BLaER1 treated with 17β-estradiol and CSF1 and Interleukin-3, amounts not matched to agents 10 nM and 100 nM (cell line): ENCODE measurements around the gene MOBP.
"Not testable (repeated sequence)": the region's sequence is repeated elsewhere in the genome, so short reads cannot be mapped to it uniquely, and the experiment has no call there.

Experiments used
- H3K27ac ChIP-seq, 11 experiments: shearing (Covaris generic); formaldehyde crosslinking; 2 replicates each; pipeline ENCODE4 v1.8.1; 2022
- H3K27me3 ChIP-seq, 11 experiments: shearing (Covaris generic); formaldehyde crosslinking; 2 replicates each; pipeline ENCODE4 v1.8.1; 2022
- H3K36me3 ChIP-seq, 11 experiments: shearing (Covaris generic); formaldehyde crosslinking; 2 replicates each; pipeline ENCODE4 v1.8.1; 2022
- H3K4me1 ChIP-seq, 10 experiments: shearing (Covaris generic); formaldehyde crosslinking; 2 replicates each; pipeline ENCODE4 v1.8.1; 2022
- H3K4me2 ChIP-seq, 11 experiments: shearing (Covaris generic); formaldehyde crosslinking; 2 replicates each; pipeline ENCODE4 v1.8.1; 2022
- H3K4me3 ChIP-seq, 10 experiments: shearing (Covaris generic); formaldehyde crosslinking; 2 replicates each; pipeline ENCODE4 v1.8.1; 2022
- H3K9ac ChIP-seq, 11 experiments: shearing (Covaris generic); formaldehyde crosslinking; 2 replicates each; pipeline ENCODE4 v1.8.1; 2022
- H3K9me3 ChIP-seq, 11 experiments: shearing (Covaris generic); formaldehyde crosslinking; replicated peaks in 1 of 11; 2 replicates each; pipeline ENCODE4 v1.8.1; 2022
- H4K20me1 ChIP-seq, 11 experiments: shearing (Covaris generic); formaldehyde crosslinking; 2 replicates each; pipeline ENCODE4 v1.8.1; 2022
- Cebpa-rat ChIP-seq, 11 experiments: shearing (Covaris generic); IDR thresholded peaks; 2 replicates each; pipeline ENCODE4 v1.8.1; 2022

Gene MOBP, protein sequence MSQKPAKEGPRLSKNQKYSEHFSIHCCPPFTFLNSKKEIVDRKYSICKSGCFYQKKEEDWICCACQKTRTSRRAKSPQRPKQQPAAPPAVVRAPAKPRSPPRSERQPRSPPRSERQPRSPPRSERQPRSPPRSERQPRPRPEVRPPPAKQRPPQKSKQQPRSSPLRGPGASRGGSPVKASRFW

DNA sequence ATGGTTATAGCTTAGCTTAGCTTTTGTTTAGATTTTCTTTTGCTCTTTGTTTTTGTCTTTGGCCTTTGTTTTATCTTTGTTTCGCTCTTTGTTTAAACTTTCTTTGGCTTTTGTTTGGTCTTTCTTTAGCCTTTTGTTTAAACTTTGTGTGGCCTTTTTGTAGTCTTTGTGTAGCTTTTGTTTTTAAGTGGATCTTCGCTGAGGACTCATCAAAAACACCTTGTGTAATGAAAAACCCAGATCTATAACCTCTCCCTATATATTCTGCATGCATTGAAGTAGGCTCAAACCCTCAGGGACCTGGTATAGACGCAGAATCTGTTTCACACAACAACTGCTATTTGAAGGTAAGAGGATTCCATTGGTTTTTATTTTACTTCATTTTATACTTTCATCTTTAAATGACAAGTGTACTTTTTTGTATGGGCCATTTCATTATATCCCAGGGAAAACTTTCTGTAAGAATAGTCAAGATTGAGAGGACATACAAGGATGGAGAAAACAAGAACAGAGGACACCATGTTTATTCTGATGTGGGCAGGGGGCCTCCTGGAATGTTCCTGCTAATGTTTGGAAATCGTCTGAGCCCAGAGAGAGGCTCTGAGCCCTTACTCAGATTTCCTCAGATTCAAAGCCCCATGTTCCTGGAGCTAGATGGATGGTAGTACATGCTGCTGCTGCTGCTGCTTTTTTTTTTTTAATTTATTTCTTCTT, at the start of gene MOBP:
Gene MOBP, plus strand, starts transcription at position 287 of the 714 bp plus-strand sequence. CDS start 34,390 bp downstream, outside the sequence.
- H3K4me2 ChIP-seq: no peak within 1 kb of the TSS
- H3K4me3 ChIP-seq: no peak within 1 kb of the TSS
- H3K36me3 ChIP-seq: no peaks in the 10 kb centered on the region
- no peaks in the 10 kb centered on the region for H3K4me1 ChIP-seq
- H3K9me3 ChIP-seq: peaks cover 0 to 2% (median 0%) of the 10 kb centered on the region in 11 experiments; a peak in 2 of 22 replicates
- H3K27me3 ChIP-seq: no peaks in the 10 kb centered on the region
- H3K9ac ChIP-seq: no peak within 1 kb of the TSS
- no peak within 1 kb of the TSS for H3K27ac ChIP-seq
- H4K20me1 ChIP-seq: no peaks in the 10 kb centered on the region
- no peak for TF ChIP-seq Cebpa-rat (IDR thresholded peaks at IDR 0.05)

DNA sequence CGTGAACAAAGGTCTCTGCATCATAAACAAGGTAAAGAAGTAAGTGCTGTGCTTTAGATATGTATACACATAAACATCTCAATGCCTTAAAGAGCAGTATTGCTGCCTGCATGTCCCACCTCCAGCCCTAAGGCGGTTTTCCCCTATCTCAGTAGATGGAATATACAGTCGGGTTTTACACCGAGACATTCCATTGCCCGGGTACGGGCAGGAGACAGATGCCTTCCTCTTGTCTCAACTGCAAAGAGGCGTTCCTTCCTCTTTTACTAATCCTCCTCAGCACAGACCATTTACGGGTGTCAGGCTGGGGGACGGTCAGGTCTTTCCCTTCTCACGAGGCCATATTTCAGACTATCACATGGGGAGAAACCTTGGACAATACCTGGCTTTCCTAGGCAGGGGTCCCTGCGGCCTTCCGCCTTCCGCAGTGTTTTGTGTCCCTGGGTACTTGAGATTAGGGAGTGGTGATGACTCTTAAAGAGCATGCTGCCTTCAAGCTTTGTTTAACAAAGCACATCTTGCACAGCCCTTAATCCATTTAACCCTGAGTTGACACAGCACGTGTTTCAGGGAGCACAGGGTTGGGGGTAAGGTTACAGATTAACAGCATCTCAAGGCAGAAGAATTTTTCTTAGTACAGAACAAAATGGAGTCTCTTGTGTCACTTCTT, 48.8 kb upstream of the MOBP start:
- Histone ChIP-seq H3K36me3 (peaks cover 9 to 18% (median 13%) of the 10 kb centered on the region in 11 experiments), H4K20me1 (peaks cover 0 to 35% (median 33%) of the 10 kb centered on the region in 11 experiments; a peak in 21 of 22 replicates)
- not testable (repeated sequence) for H3K27ac ChIP-seq, H3K4me2 ChIP-seq, H3K4me3 ChIP-seq, H3K4me1 ChIP-seq, H3K9me3 ChIP-seq, H3K9ac ChIP-seq, H3K27me3 ChIP-seq

DNA sequence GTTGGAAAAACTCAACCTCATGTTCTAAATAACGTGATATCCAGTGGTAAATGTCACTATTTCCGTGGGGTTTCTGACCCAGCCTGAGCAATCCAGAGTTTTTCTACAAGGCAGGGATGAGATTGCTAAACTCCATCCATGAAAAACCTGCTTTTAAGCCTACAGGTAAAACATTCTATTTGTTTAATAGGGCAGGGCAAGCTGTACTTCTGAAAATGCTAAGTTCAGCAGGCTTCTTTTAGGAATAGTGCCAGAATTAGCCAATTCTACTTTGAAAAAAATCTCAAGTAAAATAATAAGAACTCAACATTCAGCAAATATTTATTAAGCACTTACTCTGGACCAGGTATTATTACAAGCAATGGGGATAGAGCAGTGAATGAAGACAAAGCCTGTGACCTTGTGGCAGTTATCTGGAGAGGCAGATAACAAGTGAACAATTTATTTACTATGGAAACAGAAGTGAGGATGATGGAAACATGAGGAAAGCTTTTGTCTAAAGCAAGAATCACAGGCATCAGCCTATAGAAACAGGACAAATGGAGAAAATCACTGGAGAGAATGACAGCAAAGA, 47.7 kb upstream of the MOBP start:
- Histone ChIP-seq H3K4me1 (no peaks in the 10 kb centered on the region), H3K4me2 (no peak overlapping the region), H3K36me3 (peaks cover 0 to 6% (median 2%) of the 10 kb centered on the region in 11 experiments; a peak in 5 of 22 replicates), H3K4me3 (no peak overlapping the region), H3K9ac (no peak overlapping the region), H3K9me3 (no peaks in the 10 kb centered on the region), H4K20me1 (peaks cover 0 to 23% (median 21%) of the 10 kb centered on the region in 11 experiments; a peak in 16 of 22 replicates), H3K27me3 (no peaks in the 10 kb centered on the region), H3K27ac (no peak overlapping the region)
- TF ChIP-seq Cebpa-rat (IDR thresholded peaks at IDR 0.05): no peak

DNA sequence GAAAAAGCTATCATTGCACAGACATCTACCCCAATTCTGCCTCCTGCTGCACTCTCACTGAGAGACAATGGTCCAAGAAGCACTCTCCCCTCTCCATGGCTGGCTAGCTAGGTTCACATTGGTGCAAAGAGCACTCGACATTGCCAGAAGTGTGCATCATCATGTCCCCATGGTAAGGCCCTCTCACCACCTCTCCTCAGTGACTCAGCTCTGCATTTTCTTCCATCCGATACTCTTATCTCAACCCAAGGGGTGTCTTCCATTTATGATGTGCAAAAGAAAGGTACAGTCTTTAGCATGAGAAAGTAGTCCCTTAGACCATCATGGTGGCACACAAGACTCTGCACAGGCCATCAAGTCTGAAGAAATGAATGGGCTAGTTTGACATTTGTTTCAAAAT, 46.9 kb upstream of the MOBP start:
- no peak overlapping the region for H3K4me3 ChIP-seq
- no peaks in the 10 kb centered on the region for H3K4me1 ChIP-seq
- H3K27ac ChIP-seq: no peak overlapping the region
- H3K9me3 ChIP-seq: no peaks in the 10 kb centered on the region
- TF ChIP-seq Cebpa-rat (IDR thresholded peaks at IDR 0.05): no peak
- no peak overlapping the region for H3K9ac ChIP-seq
- H3K27me3 ChIP-seq: no peaks in the 10 kb centered on the region
- H4K20me1 ChIP-seq: peaks cover 0 to 16% (median 14%) of the 10 kb centered on the region in 11 experiments; a peak in 16 of 22 replicates
- H3K36me3 ChIP-seq: no peaks in the 10 kb centered on the region
- H3K4me2 ChIP-seq: no peak overlapping the region

DNA sequence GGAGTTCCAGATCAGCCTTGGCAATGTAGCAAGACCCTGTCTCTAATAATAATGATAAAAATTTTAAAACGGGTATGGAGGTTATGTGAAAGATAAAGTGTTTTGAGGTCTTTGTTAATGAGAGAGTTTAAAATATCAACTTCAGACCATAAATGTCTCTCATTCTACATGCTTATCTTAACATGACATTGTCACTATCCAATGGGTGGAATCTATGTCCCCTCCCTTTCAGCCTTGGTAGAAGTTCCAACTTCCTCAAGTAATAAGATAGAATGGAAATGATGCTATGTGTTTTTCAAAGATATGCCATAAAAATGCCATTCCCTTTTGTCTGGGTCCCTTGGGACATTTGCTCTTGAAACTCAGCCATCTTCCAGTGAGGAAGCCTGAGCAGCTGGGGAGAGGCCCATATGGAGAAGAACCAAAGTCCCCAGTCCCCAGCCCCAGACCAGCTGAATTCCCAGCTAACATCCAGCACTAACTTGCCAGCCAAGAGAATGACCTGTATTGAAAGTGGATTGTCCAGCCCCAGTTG, 44.0 kb upstream of the MOBP start:
- H4K20me1 ChIP-seq: no peaks in the 10 kb centered on the region
- no peaks in the 10 kb centered on the region for H3K27me3 ChIP-seq

DNA sequence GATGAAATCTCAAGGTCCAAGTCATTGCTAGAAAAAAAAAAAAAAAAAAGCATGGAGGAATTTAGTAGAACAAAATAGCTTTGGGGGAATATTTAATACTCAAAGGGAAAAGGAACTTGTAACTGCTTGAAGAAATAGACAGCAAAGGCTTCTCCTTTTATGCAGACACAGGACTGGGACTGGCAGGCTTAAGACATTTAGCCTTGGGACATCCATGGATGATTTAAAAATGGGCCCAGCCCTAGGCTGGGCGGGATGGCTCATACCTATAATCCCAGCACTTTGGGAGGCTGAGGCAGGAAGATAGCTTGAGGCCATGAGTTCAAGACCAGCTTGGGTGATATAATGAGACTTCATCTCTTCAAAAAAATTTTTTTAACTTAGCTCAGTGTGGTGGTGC, 41.2 kb upstream of the MOBP start:
- no peaks in the 10 kb centered on the region for H3K9me3 ChIP-seq
- no peaks in the 10 kb centered on the region for H3K4me1 ChIP-seq
- H3K4me2 ChIP-seq: no peak overlapping the region
- H3K36me3 ChIP-seq: no peaks in the 10 kb centered on the region
- H4K20me1 ChIP-seq: no peaks in the 10 kb centered on the region
- no peak overlapping the region for H3K9ac ChIP-seq
- no peak overlapping the region for H3K27ac ChIP-seq
- H3K4me3 ChIP-seq: no peak overlapping the region
- TF ChIP-seq Cebpa-rat (IDR thresholded peaks at IDR 0.05): no peak
- H3K27me3 ChIP-seq: no peaks in the 10 kb centered on the region

More for the DNA sequence above, 44.0 kb upstream of the MOBP start:
- no peak for TF ChIP-seq Cebpa-rat (IDR thresholded peaks at IDR 0.05)
- Histone ChIP-seq H3K4me2 (no peak overlapping the region), H3K27ac (no peak overlapping the region), H3K9ac (no peak overlapping the region), H3K4me3 (no peak overlapping the region), H3K4me1 (no peaks in the 10 kb centered on the region), H3K9me3 (no peaks in the 10 kb centered on the region), H3K36me3 (no peaks in the 10 kb centered on the region)

DNA sequence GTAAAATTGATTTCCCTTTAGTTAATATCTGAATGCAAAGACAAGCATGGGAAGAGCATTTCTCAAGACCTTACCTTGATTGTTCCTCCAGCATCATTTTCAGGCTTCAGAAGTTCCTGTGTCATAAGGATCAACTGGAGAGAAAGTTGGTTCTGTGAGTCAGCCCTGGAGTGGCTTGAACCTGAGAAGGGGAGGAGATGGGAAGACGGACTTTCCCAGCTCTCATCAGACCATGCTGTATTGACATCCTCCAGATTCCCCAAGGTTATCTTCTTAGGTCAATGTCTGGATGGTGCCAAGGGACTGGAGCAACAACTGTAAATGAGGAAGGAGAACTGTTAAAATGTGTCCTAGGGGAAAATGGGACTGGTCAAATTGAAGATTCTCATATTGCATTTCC, 40.0 kb upstream of the MOBP start:
- no peaks in the 10 kb centered on the region for H4K20me1 ChIP-seq
- H3K27me3 ChIP-seq: no peaks in the 10 kb centered on the region
- no peak overlapping the region for H3K9ac ChIP-seq
- H3K4me2 ChIP-seq: no peak overlapping the region
- H3K36me3 ChIP-seq: no peaks in the 10 kb centered on the region
- no peak for TF ChIP-seq Cebpa-rat (IDR thresholded peaks at IDR 0.05)
- no peaks in the 10 kb centered on the region for H3K9me3 ChIP-seq
- no peak overlapping the region for H3K4me3 ChIP-seq
- H3K27ac ChIP-seq: no peak overlapping the region
- H3K4me1 ChIP-seq: no peaks in the 10 kb centered on the region

DNA sequence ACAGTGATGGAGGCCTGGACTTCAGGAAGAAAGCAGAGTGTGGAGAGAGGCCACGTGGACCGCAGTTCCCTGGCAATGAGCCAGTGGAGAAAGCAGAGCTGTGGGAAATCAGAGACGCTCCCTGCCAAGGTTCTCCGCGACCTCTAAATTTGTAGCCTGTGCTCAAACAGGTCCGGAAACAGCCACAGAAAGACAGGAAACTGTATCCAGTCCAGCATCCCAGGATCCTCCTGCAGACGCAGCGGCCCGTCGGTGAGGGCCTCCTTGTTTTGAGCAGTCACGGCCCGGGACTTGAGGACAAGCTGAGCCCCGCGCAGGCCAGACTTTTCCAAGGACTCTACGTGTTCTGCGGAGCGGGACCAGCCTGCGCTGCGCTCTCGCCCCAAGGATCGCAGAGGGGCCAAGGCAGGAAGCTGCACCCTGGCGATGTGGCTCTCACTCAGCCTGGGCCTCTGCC, 38.7 kb upstream of the MOBP start:
- Histone ChIP-seq H3K9me3 (no peaks in the 10 kb centered on the region), H3K4me1 (0 out of 20 replicates have a peak, but pooled peaks cover 0 to 5% (median 0%) of the 10 kb centered on the region in 10 experiments), H3K36me3 (no peaks in the 10 kb centered on the region), H3K4me3 (no peak overlapping the region), H3K27me3 (no peaks in the 10 kb centered on the region), H3K4me2 (no peak overlapping the region), H4K20me1 (no peaks in the 10 kb centered on the region), H3K9ac (no peak overlapping the region), H3K27ac (no peak overlapping the region)
- no peak for TF ChIP-seq Cebpa-rat (IDR thresholded peaks at IDR 0.05)

DNA sequence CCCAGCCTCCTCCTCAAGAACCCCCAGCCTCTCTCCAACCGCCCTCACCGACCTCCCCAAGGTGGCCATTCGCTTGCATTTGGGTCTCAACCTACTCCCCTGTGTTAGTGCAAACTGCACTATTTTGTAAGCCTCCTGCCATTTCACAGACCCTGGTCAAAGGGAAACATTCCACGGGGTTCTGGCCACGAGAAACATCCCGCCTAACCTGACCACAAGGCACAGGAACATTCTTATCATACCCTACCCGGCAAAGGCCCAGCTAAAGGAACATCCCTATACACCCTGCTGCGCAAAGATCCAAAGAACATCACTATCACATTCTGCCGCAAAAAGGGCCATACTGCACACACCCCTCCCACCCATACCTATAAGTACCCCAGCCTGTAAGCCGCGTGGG, 38.0 kb upstream of the MOBP start:
- H3K4me3 ChIP-seq: no peak overlapping the region
- H4K20me1 ChIP-seq: no peaks in the 10 kb centered on the region
- no peaks in the 10 kb centered on the region for H3K27me3 ChIP-seq
- H3K9ac ChIP-seq: no peak overlapping the region
- H3K4me1 ChIP-seq: 0 out of 20 replicates have a peak, but pooled peaks cover 0 to 5% (median 0%) of the 10 kb centered on the region in 10 experiments
- no peak for TF ChIP-seq Cebpa-rat (IDR thresholded peaks at IDR 0.05)
- no peaks in the 10 kb centered on the region for H3K9me3 ChIP-seq
- no peaks in the 10 kb centered on the region for H3K36me3 ChIP-seq
- H3K4me2 ChIP-seq: no peak overlapping the region
- H3K27ac ChIP-seq: no peak overlapping the region
